SK-N-SH treated with all-trans-retinoic acid at 6 μM for 48 hours (cell line): Measurements from ENCODE around the gene CCN5.
"Not testable (repeated sequence)": the region's sequence is repeated elsewhere in the genome, so short reads cannot be mapped to it uniquely, and the experiment has no call there.

Experiments
- ATAC-seq: fragments of 200-7000 bp; cut with Tn5 transposase; 3 replicates; pipeline ENCODE4 v1.9.1; 2020; ENCODE audit warnings: mild to moderate bottlenecking, moderate library complexity
- ARNTL ChIP-seq: fragments of 450-650 bp; formaldehyde crosslinking; IDR thresholded peaks from 2 replicates; pipeline ENCODE4 v1.5.0; 2020; ENCODE audit warnings: low read depth, mild to moderate bottlenecking, moderate library complexity, borderline replicate concordance
- BACH2 ChIP-seq: fragments of 250-450 bp; sonication (Bioruptor Pico); IDR thresholded peaks from 2 replicates; pipeline ENCODE4 v1.9.0; 2021; ENCODE audit warnings: mild to moderate bottlenecking, borderline replicate concordance
- CSDC2 ChIP-seq: fragments of 250-450 bp; sonication (Bioruptor Pico); IDR thresholded peaks from 2 replicates; pipeline ENCODE4 v1.5.0; 2020; ENCODE audit warnings: mild to moderate bottlenecking, moderate library complexity
- ESRRG ChIP-seq: fragments of 250-450 bp; sonication (Bioruptor Pico); IDR thresholded peaks from 2 replicates; pipeline ENCODE4 v1.6.1; 2021; ENCODE audit warnings: mild to moderate bottlenecking
- GLIS3 ChIP-seq: fragments of 250-450 bp; sonication (Bioruptor Pico); IDR thresholded peaks from 2 replicates; pipeline ENCODE4 v1.5.0; 2020; ENCODE audit warnings: mild to moderate bottlenecking, moderate library complexity
- ISL1 ChIP-seq: fragments of 250-450 bp; sonication (Bioruptor Pico); IDR thresholded peaks from 2 replicates; pipeline ENCODE4 v2.1.2; 2022; ENCODE audit warnings: mild to moderate bottlenecking, moderate library complexity
- OSR1 ChIP-seq: fragments of 250-450 bp; sonication (Bioruptor Pico); IDR thresholded peaks from 2 replicates; pipeline ENCODE4 v1.8.0; 2022; ENCODE audit warnings: moderate library complexity, mild to moderate bottlenecking, inconsistent platforms
- PATZ1 ChIP-seq: fragments of 250-450 bp; sonication (Bioruptor Pico); IDR thresholded peaks from 2 replicates; pipeline ENCODE4 v1.8.0; 2020; ENCODE audit warnings: mild to moderate bottlenecking, moderate library complexity, borderline replicate concordance
- POU6F1 ChIP-seq: fragments of 250-450 bp; sonication (Bioruptor Pico); IDR thresholded peaks from 2 replicates; pipeline ENCODE4 v1.8.0; 2021; ENCODE audit warnings: low read depth, mild to moderate bottlenecking, moderate library complexity, borderline replicate concordance
- PPARA ChIP-seq: fragments of 250-450 bp; sonication (Bioruptor Pico); IDR thresholded peaks from 2 replicates; pipeline ENCODE4 v1.5.0; 2020; ENCODE audit warnings: mild to moderate bottlenecking, borderline replicate concordance
- RARB ChIP-seq: fragments of 250-450 bp; sonication (Bioruptor Pico); IDR thresholded peaks from 2 replicates; pipeline ENCODE4 v1.8.0; 2021; ENCODE audit warnings: mild to moderate bottlenecking, moderate library complexity
- SNAI2 ChIP-seq: fragments of 250-450 bp; sonication (Bioruptor Pico); IDR thresholded peaks from 2 replicates; pipeline ENCODE4 v1.5.0; 2020; ENCODE audit warnings: mild to moderate bottlenecking, moderate library complexity
- TCF4 ChIP-seq: fragments of 250-450 bp; sonication (Bioruptor Pico); IDR thresholded peaks from 2 replicates; pipeline ENCODE4 v1.8.0; 2021; ENCODE audit warnings: mild to moderate bottlenecking, moderate library complexity, borderline replicate concordance
- TOX ChIP-seq: fragments of 250-450 bp; sonication (Bioruptor Pico); IDR thresholded peaks from 2 replicates; pipeline ENCODE4 v1.8.0; 2021; ENCODE audit warnings: mild to moderate bottlenecking, moderate library complexity, borderline replicate concordance
- TSHZ2 ChIP-seq: fragments of 250-450 bp; sonication (Bioruptor Pico); IDR thresholded peaks from 2 replicates; pipeline ENCODE4 v1.5.0; 2020; ENCODE audit warnings: mild to moderate bottlenecking, moderate library complexity
- ZC3H10 ChIP-seq: fragments of 250-450 bp; sonication (Bioruptor Pico); IDR thresholded peaks from 2 replicates; pipeline ENCODE4 v1.5.1; 2021; ENCODE audit warnings: mild to moderate bottlenecking, moderate library complexity
- ZFP3 ChIP-seq: fragments of 250-450 bp; sonication (Bioruptor Pico); IDR thresholded peaks from 2 replicates; pipeline ENCODE4 v1.5.0; 2020; ENCODE audit warnings: mild to moderate bottlenecking, moderate library complexity
- ZFP30 ChIP-seq: fragments of 450-650 bp; formaldehyde crosslinking; IDR thresholded peaks from 2 replicates; pipeline ENCODE4 v1.5.0; 2022; ENCODE audit warnings: mild to moderate bottlenecking, moderate library complexity
- ZNF565 ChIP-seq: fragments of 450-650 bp; formaldehyde crosslinking; conservative IDR thresholded peaks from 2 replicates; pipeline ENCODE4 v1.5.0; 2020; ENCODE audit warnings: low read depth, mild to moderate bottlenecking, moderate library complexity
- ZNF70 ChIP-seq: fragments of 450-650 bp; formaldehyde crosslinking; IDR thresholded peaks from 2 replicates; pipeline ENCODE4 v1.5.0; 2020; ENCODE audit warnings: mild to moderate bottlenecking, moderate library complexity
- ZNF8 ChIP-seq: fragments of 450-650 bp; formaldehyde crosslinking; IDR thresholded peaks from 2 replicates; pipeline ENCODE4 v1.5.0; 2020; ENCODE audit warnings: mild to moderate bottlenecking, moderate library complexity

Gene CCN5

GRCh38 chr20:44761423-44761822, 46.3 kb downstream of the CCN5 start:
- ATAC-seq, result no peak
- TF ChIP-seq PATZ1 (CRISPR knock-in tag), result no peak
- TF ChIP-seq ZNF70 (CRISPR knock-in tag), result no peak
- no peak for TF ChIP-seq ZNF8 (CRISPR knock-in tag)
- TF ChIP-seq GLIS3, result no peak
- no peak for TF ChIP-seq OSR1
- TF ChIP-seq ZC3H10 (CRISPR knock-in tag), result no peak
- TF ChIP-seq SNAI2 (CRISPR knock-in tag), result no peak
- no peak for TF ChIP-seq POU6F1 (CRISPR knock-in tag)

- no peak; the same call in 2 of the 3 replicates for ATAC-seq
- TF ChIP-seq TSHZ2 (CRISPR knock-in tag), result 0 out of 2 replicates have a peak, but pooled peaks have one; percentile 17
- 0 out of 2 replicates have a peak, but pooled peaks have one; percentile 41 for TF ChIP-seq TCF4
- TF ChIP-seq CSDC2 (CRISPR knock-in tag), result no peak
Observed at GRCh38 chr20:44762466-44763140, 47.4 kb downstream of the CCN5 start.

GRCh38 chr20:44763798-44764197, 48.6 kb downstream of the CCN5 start:
- ATAC-seq, result not testable (repeated sequence)

- no peak for ATAC-seq
- TF ChIP-seq ZNF565, result no peak
- TF ChIP-seq ZFP3 (CRISPR knock-in tag), result no peak
- TF ChIP-seq RARB (CRISPR knock-in tag), result no peak
- TF ChIP-seq PPARA, result no peak
- TF ChIP-seq ZNF8 (CRISPR knock-in tag), result no peak
- no peak for TF ChIP-seq ZFP30 (CRISPR knock-in tag)
Observed at GRCh38 chr20:44765091-44765490, 49.9 kb downstream of the CCN5 start.

- ATAC-seq, result no peak
- no peak for TF ChIP-seq SNAI2 (CRISPR knock-in tag)
- no peak for TF ChIP-seq TSHZ2 (CRISPR knock-in tag)
- TF ChIP-seq RARB (CRISPR knock-in tag), result no peak
- no peak for TF ChIP-seq OSR1
- TF ChIP-seq BACH2 (CRISPR knock-in tag), result no peak
- no peak for TF ChIP-seq PPARA
- no peak for TF ChIP-seq GLIS3
- no peak for TF ChIP-seq PATZ1 (CRISPR knock-in tag)
- TF ChIP-seq ARNTL (CRISPR knock-in tag), result no peak
- TF ChIP-seq POU6F1 (CRISPR knock-in tag), result no peak
- no peak for TF ChIP-seq TOX
- TF ChIP-seq ZC3H10 (CRISPR knock-in tag), result no peak
- no peak for TF ChIP-seq ESRRG (CRISPR knock-in tag)
- TF ChIP-seq ZFP30 (CRISPR knock-in tag), result no peak
- no peak for TF ChIP-seq ISL1 (CRISPR knock-in tag)
Observed at GRCh38 chr20:44765701-44766347, 50.7 kb downstream of the CCN5 start.
